Right ventricle myocardium superior (tissue), 1 donor: ENCODE data around the gene NPTXR. TPM values are rescaled to one million over a fixed set of nuclear protein-coding genes. Genes with fewer than 3 reads are reported as not detected.
"Not testable (repeated sequence)": the region's sequence is repeated elsewhere in the genome, so short reads cannot be mapped to it uniquely, and the experiment has no call there.

Experiments
- ATAC-seq: fragments of 200-7000 bp; cut with Tn5 transposase; one replicate; pipeline ENCODE4 v1.9.1; 2020; ENCODE audit warnings: mild to moderate bottlenecking; ENCODE audit not compliant: poor library complexity
- DNase-seq: peaks from one replicate; pipeline ENCODE4 v3.0.0-alpha.2; 2020
- intact Hi-C: fragments of 100-400 bp; cut with DNase I; formaldehyde crosslinking; loops from one replicate; pipeline ENCODE4 v1.11.2; 2022
- total RNA-seq: library from RNA; stranded (reverse); fragmentation: NEBNext Ultra II Directional; extraction: Animal tissue kit (Norgen Biotek cat#: 25700); gene quantifications from one replicate; pipeline ENCODE4 v1.2.1, GENCODE V29; 2021
- donor health status: DM: no; HTN: yes; CAD: no; lungs with severe emphysema.

The NPTXR gene
- total RNA-seq, 1 donor from 2014 or later, result 16.8 TPM

DNA sequence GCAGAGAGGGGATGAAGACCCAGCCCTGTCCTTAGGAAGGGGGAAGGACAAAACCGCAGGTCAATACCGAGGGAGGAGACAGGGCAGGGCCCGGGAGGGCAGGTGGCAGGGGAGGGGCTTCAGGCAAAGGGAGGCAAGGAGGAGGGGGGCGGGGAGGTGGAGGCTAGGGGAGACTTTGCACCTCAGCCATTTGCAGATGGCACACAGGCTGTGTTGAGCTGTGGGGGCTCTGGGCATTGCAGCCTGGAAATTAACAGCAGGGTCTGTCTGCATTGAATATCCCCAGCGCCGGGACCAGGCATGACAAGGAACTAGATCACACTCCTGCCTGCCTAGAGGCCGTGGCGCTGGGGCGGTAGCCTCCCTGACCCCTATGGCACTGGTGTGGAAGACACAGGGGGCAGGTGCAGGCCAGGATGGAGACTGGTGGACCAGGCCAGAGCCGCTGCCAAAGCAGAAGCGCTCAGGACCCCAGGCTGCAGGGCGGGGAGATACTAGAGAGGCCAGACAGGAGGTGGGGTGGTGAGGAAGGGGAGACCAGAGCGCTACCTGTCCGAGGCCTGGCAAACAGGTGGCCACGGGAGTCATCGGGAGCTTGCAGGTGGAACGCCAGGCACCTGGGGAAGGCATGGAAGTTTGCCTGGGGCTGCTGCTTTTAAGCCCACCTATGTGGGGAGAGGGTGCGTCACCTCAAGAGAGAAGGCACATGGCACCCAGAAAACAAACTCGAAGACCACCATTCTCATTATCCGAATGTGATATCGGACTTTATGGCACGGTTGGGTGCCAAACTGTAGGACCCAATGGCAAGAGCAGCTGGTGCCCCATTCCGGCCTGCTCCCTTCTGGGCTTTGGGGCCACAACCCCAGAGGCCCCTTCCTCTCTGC lies 16.7 kb upstream of the NPTXR start:
- intact Hi-C loops, result no loop called here
- no peak for ATAC-seq
- DNase-seq, result peak; percentile 42

DNA sequence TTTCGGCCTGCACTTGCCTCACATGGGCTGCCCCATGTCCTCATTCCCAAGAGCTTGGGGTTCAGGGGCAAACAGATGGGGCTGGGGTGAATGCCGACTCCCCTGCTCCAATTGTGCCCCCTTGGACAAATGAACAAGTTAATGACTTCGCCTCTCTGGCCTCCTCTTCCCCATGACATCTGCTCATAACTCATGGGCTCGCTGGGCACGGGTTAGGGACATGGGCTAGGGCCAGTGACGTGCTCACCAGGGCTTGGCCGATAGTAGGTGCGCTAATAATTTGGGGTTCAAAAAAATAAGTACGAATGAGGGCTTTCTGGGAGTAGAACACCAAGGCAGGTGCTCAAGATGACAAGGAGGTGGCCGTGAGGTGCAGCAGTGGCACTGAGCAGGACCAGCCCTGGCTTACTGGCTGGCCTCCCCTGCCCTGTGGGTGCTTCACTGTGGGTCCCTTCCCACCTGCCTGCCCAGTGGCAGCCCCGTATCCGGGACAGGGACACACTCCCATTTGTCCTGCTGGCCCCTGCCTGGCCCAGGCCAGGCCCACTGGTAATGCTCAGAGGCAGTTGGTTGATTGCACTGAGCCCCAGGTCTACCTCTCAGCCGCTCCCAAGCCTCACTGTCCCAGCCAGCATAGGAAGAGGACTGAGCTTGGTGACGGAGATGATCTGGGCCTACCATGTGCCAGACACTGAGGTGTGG lies 15.9 kb upstream of the NPTXR start:
- intact Hi-C loops, result no loop called here
- ATAC-seq, result no peak
- peak; percentile 20 for DNase-seq

DNA sequence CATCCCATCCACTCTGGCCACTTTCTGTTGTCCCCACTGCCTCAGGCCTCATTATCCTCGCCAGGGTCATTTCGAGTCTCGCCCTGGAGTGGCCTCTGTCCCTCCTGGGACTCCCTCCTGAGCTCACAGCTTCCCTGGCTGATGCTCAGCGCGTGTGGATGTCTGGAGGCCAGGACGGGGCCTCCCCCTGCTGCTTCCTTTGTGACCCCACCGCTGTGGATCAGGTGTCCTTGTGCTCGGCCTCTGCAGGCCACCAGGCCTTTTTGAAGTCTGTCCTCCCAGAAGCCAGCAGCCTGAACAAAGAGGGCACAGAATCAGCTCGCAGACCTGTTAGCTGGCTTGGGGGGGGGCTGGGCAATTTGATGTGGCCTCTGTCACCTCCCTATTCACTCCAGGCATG lies 14.7 kb upstream of the NPTXR start:
- DNase-seq, result peak; percentile 16
- no peak for ATAC-seq
- intact Hi-C loops, result no loop called here

DNA sequence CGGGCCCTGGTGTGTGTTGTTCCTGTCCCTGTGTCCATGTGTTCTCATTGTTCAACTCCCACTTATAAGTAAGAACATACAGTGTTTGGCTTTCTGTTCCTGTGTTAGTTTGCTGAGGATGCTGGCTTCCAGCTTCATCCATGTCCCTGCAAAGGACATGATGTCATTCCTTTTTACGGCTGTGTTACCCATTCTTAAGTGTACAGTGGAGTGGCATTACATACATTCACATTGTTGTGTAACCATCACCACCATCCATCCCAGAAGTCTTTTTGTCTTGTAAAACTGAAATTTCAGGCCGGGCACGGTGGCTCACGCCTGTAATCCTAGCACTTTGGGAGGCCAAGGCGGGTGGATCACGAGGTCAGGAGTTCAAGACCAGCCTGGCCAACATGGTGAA lies 10.6 kb upstream of the NPTXR start:
- ATAC-seq, intact Hi-C loops: not testable (repeated sequence)
- peak; percentile 2 for DNase-seq

DNA sequence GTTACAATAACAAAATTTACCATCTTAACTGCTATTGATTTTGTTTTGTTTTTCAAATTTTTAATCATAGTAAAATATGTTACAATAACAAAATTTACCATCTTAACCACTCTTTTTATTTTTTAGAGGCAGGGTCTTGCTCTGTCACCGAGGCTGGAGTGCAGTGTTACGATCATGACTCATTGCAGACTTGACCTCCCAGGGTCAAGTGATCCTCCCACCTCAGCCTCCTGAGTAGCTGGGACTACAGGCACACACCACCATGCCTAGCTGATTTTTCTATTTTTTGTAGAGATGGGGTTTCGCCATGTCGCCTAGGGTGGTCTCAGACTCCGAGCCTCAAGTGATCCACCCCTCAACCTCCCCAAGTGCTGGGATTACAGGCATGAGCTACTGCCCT lies 10.1 kb upstream of the NPTXR start:
- not testable (repeated sequence) for DNase-seq, ATAC-seq

DNA sequence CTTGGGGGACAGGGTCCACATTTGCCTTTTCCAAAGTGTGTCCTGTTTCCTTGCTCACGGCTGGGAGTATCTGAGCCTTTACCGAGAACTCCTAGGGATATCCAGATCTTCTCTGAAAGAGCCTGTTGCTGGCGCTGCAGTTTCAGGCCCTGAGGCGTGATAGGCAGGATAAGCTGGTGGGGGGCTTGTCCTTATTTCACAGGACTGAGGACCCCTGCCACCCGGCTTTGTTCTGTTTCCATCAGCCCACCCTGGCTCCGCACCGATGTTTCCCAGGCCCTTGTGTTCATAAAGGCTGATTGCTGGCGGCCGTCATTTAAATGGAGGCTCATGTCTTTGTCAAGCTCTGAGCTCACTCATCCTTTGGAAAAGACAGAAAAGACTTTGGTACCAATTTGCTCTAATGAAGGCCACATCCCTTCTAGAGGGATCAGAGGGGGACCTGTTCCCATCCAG lies 9.4 kb upstream of the NPTXR start:
- ATAC-seq, result no peak
- DNase-seq, result peak; percentile 18
- intact Hi-C loops, result no loop called here

More for the DNA sequence above, 10.1 kb upstream of the NPTXR start:
- intact Hi-C loops, result not testable (repeated sequence)

DNA sequence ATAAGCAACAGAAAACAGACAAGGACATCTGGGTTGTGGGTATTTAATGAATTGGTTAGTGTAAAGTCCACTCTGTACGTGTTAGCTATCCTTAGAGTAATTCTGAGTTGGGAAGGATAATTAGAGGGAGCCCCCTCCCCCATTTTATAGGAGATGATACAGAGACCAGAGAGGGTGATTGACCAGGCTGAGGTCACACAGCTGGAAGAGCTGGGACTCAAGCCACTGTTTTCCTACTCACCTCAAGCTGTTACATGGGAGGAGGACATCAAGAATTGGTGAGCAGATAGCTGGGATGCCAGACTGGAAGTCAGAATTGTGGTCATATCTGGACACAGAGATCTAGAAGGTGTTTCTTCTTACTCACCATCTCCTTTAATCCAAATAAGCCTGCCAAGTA lies 8.7 kb upstream of the NPTXR start:
- DNase-seq (no peak), ATAC-seq (no peak)
- intact Hi-C loops, result no loop called here

DNA sequence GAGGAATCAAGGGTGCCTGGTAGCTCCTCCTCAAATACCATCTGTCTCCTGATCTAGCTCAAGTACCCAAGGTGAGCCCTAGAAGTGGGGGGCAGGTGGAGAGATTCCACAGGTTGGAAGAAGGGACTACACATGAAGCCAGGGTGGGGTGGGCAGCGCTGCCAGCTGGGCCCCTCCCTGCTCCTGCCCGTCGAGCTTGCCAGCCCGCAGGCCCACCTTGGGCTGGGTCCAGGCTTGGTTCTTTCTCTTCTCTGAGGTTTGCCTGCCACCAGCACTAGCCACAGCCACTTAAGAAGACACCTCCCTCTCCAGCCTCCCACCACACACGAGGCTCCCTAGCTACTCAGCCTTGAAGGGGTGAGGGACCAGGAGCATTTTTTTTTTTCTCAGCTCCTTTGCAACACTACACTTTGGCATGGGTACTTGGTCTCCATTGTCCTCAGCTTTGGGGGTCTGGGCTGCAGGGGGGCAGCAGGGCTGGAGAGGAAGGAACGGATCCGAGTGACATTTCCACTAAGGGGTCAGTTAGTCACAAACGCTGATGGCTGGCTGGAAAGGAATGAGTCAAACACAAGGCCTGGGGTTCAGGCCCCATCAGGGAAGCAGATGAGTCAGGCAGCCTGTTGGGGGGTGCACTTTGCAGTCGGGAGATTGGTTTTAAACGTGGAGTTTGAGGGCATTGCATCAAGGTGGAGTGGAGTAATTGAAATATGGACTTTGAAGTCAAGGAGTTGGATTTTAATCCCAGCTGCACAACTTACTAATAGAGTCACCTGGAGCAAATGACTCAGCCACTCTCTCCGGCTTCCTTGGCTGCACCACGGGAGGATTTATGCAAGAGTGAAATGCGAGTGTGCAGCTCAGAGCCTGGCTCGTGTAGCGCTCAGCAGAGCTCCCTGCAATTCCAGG lies 7.4 kb upstream of the NPTXR start:
- intact Hi-C loops, result no loop called here
- DNase-seq, result peak; percentile 17
- no peak for ATAC-seq

DNA sequence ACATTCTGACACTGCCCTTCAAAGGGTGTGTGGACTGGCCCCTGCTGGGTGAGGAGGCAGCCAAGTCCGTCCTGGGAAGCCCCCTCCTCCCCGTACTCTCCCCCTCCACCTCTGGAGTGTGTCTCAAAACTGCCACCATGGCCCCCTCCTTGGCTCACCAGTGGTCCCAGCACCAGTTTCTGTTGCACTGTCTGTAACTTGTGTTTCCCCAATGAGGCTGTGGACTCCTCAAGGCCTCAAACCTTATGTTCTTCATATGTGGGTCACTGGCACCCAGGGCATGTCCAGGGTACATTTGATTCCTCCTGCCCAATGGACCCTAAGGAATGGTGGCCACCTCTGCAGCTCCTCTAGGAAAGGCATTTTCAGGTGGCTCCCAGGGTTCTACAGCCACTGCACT lies 6.6 kb upstream of the NPTXR start:
- intact Hi-C loops, result no loop called here
- DNase-seq, result no peak

DNA sequence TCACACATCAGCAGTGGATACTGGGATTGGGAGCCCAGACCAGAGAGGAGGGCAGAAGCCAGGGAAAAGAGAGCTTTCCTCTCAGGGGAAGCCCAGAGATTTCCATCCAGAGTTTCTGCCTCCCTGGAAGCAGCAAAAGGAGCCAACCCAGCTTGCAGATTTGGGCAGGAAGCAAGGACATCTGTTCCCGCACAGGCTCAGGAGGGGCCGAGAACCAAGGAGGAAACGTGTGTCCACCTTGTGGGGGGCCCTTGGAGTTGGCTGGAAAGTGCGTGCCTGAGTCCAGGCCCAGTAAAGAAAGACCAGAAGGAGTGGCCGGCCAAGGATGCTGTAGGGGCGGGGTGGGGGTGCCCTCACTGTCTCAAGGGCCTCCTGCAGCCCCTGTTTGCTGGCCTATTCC lies 6.0 kb upstream of the NPTXR start:
- peak; percentile 24 for DNase-seq
- no peak for ATAC-seq
- intact Hi-C loops, result loop anchor here (5.0 kb wide), 1 partner anchor 83 kb away; no protein-coding TSS in a partner anchor

More for the DNA sequence above, 6.6 kb upstream of the NPTXR start:
- no peak for ATAC-seq

DNA sequence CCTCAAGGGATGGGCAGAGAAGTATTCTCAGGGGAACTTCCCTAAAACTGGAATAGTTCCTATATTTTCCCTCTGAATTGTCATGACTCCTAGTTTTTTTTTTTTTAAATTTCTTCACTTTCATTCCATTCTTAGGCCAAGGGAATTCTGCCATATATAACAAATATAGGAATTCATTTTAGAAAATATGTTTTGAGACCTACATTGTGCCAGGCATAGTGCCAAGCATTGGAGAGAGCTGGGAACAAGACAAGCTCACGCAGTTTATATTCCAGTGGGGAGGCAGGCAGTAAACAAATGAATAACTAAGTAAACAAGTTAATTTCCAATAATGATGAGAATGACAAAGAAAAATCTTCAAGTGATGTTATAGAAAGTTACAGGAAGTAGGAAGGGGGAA lies 2.6 kb upstream of the NPTXR start:
- DNase-seq, result no peak
- intact Hi-C loops, result loop anchor here (5.0 kb wide), 1 partner anchor 79 kb away; no protein-coding TSS in a partner anchor
- ATAC-seq, result no peak

DNA sequence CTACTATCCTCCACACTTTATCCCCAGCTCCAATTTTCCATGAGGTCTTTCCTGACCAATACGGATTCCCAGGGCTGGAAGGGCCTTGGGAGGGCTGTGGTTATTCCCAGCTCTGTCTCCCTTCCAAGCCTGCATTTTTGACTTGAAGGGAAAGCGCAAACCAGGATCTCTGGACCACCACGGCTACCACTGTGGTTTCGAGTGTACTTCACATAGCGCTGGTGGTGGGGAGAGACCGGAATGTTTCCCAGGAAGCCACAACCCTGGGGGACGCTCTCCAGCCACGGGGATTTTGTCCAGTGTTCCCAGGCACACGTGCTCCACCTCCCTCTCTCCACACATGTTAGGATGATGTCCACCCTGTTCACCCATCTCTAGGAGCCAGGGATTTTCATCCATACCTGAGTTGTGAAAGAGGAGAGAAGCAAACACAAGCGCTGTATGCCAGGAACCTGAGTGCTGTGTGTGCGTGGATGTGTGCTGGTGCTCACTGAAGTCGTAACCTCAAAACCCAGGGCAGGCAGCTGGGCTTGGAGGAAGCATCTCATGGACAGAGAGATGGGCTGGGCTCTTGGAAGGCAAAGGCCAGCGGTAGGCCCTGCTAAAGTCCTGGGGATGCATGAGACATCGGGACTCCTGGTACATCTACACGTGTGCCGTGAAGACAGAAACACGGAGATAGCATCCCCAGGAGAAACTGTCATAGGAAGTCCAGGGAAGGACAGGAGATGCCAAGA lies 1.3 kb upstream of the NPTXR start:
- ATAC-seq (no peak), DNase-seq (no peak)
- intact Hi-C loops, result loop anchor here (5.0 kb wide), 1 partner anchor 78 kb away; no protein-coding TSS in a partner anchor

DNA sequence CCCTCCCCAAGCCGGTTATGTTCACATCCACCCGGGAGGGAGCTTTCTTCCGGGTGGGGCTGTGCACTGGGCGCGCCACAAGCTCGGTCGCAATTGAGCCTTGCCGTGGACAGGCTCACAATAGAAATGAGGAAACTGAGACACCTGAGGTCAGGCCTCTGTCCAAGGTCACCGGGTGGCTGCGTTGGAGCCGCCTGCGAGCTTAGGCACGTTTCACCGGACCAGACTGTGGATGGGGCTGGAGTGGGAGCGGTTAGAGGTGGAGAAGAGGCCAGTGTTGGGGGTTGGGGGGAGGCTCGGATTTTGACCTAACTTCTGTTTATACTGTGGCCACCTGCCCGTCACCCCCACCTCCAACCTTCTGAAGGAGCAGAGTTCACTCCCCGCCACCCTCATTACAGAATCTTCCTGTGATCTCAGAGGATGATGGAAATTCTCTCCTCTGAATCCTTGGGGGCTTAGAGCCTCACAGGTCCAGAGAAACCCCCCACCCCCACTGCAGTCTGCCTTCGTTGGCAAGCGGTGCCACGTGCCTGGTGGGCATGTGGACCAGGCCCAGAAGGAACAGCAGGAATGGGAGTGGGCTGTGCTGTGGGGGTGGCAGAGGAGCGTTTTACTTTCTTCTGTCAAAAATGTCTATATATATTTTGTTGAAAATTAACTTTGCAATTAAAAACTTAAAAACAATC lies 631 bp upstream of the NPTXR start:
- ATAC-seq, result peak; percentile 23
- intact Hi-C loops, result loop anchor here (5.0 kb wide), 1 partner anchor 77 kb away; no protein-coding TSS in a partner anchor
- DNase-seq, result no peak

DNA sequence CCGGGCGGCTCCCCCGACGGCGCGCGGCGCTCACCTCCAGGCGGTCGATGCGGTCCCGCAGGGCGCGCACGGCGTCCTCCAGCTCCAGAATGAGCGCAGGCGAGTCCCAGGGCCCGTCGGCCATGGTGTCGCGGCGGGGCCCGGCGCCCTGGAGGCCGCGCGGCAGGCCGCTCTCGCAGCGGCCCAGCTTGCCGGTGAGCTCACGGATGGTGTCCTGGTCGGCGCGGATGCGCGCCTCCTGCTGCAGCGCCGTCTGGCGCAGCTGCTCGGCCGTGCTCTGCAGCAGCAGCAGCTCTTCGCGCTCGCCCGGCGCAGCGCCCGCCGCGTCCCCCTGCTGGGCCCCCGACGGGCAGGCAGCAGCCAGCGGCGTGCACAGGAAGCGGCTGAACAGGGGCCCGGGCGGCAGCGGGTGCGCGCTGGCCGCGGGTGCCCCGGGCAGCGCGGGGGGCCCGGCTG lies 599 bp downstream of the NPTXR start:
- intact Hi-C loops, result no loop called here
- ATAC-seq (peak; percentile 77), DNase-seq (peak; percentile 67)

DNA sequence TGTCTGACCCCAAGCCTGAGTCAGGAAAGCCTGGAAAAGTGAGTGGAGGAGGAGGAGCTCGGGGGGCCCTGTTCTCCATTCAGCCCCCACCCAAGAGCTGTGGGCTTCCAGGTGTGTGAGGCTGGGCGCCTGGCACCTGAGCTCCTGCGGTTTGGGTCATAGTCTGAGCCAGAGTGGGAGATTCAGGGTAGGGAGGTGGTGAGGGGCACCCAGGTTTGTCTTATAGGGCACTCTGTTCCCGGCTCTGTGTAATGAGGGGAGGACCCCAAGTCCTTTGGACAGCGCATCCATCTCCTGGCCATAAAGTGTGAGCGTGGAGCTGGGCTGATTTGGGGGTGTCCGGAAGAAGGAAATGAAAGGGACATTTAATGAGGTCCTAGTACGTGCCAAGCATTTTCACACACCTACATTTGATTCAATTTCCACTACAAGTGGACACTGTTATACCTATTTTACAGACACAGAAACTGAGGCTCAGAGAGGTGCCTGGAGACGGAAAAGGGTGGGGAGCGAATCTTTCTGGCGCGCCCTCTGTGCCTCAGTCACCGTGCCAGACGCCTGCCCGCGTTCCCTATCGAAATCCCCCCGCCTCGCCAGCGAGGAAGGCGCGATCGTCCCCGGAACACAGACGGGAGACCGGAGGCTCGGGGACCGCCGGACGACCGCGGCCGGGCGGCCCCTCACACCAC lies 1.2 kb downstream of the NPTXR start:
- intact Hi-C loops, result no loop called here
- DNase-seq (no peak), ATAC-seq (no peak)

DNA sequence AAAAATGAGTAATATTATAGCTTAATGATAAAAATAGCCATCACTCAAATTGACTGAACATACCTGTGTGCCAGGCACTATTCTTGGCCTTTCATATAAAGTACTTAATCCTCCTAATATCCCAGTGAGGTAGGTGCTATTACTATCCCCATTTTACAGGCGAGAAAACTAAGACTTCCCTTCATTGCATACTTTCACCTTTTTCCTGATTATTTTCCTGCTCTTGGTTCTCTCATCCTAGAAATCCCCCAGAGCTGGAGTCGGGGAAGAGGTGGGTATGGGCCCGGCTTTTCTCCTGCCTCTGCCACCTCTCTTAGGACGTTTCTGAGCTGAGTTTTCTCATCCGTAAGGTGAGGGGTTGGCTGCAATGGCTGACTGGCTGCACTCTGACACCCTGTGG lies 2.2 kb downstream of the NPTXR start:
- ATAC-seq, result no peak
- intact Hi-C loops, result no loop called here
- no peak for DNase-seq

DNA sequence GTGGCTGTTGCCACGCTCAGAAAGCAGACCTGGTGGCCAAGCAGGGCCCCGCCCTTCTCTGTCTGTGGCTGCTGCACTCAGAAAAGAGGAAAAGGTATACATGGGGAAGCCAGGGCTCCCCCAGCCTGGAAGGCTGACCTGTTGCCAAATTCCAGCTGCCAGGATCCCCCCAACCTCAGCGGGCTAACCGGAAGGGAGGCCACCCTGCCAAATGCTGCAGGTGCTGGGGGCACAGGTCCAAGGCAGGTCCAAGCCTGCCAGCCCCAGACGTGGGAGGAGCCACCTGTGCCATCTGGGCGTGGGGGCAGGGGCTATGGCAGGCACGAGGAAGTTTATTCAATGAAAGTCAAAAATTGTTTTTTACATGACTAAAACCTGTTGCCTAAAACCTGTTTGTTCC lies 2.6 kb downstream of the NPTXR start:
- no peak for ATAC-seq
- no peak for DNase-seq
- intact Hi-C loops, result no loop called here
